DMS114 treated with DMSO at 0.1 percent for 48 hours (cell line): Measurements from ENCODE around the gene PKIB.
"Not testable (repeated sequence)": the region's sequence is repeated elsewhere in the genome, so short reads cannot be mapped to it uniquely, and the experiment has no call there.

Experiments
- DNase-seq: peaks from one replicate; lab custom pipeline; 2025; ENCODE audit not compliant: unreplicated experiment; lab: John Stamatoyannopoulos, UW

Gene PKIB

DNA sequence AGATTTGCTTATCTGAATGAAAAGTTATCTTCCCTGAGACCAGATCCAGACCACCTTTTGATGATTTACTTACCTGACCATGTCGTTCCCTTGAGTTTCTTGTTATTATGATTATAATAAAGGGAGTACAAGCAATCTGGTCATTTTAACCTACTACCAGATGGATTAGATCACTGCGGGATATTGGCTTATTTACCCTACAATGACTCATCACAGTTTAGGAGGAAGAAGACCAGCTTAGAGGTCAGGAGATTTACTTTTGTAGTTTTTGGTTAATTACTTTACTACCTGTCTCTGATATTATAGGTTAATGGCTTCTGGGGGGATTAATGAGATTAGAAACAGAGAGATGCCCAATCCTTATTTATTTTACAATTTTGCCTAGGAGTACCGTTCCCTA, 10.7 kb downstream of the PKIB start:
- no peak for DNase-seq

DNA sequence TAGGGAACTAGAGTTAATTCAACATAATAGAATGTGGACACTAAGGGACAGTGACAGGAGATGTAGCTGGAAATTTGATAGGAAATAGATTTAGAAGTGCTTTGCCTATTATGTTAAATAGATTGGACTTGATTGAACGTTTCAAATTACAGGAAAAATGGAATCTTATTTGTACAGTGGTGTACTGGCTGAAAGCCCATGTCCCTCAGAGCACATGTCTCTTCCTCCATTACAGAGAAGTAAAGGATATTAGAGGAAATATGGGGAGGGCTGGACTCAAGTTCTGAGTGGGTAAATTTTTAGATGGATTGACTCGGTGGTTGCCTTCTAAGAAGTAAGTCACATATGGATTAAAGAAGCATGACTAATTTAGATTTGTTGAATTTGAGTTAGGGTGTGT, 11.4 kb downstream of the PKIB start:
- no peak for DNase-seq

- no peak for DNase-seq
Observed at GRCh38 chr6:122622479-122622878, 12.3 kb downstream of the PKIB start.

DNA sequence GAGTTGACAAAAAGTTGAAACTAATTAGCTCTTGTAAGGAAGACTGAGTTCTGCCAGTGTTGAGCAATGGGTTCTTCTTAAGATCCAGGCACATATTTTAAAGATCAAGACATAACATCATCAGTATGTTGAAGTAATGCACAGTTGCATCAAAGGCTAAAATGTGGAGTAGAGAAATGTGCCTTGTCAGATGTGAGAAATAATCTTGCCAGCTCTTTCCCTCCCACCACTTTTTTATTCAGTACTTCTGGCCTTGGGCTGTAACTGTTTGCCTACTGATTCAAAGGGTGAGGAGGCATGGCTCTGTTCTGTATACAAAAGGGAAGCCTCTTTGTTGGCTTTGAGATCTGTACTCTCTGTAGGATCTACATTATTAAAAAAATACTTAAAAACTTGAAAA, 13.1 kb downstream of the PKIB start:
- DNase-seq, result no peak

DNA sequence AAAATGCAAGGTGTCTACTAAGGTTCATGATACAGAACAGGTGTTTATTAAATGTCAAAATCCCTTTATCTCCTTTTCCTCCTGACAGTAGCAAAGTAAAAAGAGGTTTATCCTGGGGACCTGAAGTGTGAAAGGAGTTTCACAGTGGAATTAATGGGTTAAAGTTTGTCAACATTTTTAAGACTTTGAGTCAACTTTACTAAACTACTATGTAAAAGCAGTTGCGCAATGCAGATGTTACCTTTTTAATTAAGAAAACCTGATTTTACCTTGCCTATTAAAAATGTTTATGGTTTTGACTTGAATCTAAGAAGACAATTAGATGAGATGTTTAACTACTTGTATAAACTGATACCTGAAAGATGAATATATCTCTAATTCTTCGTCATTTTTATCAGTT, 14.6 kb downstream of the PKIB start:
- no peak for DNase-seq

GRCh38 chr6:122628714-122629113, 18.5 kb downstream of the PKIB start:
- DNase-seq, result no peak

GRCh38 chr6:122631571-122632249, 21.5 kb downstream of the PKIB start:
- DNase-seq, result no peak

- DNase-seq, result no peak
Observed at GRCh38 chr6:122640366-122640765, 30.2 kb downstream of the PKIB start.

DNA sequence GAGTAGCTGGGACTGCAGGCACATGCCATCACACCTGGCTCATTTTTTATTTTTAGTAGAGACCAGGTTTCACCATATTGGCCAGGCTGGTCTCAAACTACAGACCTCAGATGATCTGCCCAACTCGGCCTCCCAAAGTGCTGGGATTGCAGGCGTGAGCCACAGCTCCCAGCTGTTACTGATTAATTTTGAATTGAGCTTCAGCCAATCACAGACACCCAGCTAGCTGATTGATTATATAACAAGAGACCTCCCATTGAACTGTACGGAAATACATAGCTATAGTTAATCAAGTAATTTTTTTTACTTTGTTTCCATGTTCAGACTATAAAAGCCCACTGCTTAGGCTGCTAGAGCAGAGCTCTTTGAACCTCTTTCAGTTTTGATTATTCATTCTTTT, 31.6 kb downstream of the PKIB start:
- DNase-seq, result no peak

DNA sequence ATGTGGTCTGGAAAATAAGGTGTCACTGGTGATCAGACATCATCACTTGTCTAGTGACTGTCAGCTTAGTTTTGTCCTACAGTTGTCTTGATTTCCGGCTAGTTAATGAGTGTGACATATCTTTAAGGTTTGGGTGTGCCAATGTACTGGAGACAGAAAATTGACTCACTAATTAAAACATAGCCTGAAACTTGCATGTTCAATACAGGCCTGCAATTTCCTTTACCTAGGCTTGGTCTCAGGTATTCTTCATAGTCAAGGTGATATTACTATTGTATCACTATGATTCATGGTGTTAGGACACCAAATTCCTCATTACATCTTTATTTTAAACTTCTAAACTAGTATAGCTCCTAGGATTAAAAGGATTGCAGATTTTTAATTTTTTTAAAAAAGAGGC, 32.4 kb downstream of the PKIB start:
- DNase-seq, result not testable (repeated sequence)

DNA sequence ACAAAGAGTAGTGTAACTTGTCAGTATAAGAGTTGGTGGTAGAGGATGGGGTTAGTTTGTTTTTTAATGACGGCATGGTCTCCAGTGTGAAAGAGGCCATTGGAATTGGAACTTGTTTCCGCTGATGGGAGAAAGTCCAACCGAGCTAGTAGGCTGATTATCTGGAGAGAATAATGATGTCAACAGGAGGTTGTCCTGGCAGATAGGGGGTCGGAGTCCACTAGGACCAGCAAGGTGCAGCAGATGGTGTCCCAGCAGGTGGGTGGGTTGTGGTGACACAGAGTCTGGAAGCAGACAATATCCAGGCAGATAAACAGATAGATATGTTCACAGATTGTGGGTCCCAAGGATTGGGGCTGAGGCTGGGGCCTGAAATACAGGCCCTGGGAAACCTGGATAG, 35.1 kb downstream of the PKIB start:
- no peak for DNase-seq

DNA sequence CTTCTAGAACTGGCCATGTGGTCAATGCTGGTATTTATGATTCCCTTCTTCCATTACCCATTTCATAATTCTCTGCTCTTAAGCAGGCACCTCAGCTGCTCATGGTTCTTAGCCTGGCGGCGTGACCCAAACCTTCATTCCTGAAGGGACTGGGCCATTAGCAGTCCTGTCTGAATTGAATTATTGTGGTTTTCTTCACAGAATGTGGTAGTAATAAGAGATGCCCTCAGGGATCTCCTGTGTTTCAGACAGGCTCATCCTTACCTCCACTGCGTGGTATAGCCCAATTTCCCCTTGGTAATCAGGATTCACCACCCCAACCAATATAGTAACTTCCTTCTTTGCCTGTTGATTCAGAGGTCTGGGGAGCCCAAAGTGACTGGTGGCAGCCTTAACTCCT, 37.6 kb downstream of the PKIB start:
- no peak for DNase-seq

GRCh38 chr6:122648726-122649125, 38.5 kb downstream of the PKIB start:
- DNase-seq, result no peak

GRCh38 chr6:122649701-122650100, 39.5 kb downstream of the PKIB start:
- no peak for DNase-seq

DNA sequence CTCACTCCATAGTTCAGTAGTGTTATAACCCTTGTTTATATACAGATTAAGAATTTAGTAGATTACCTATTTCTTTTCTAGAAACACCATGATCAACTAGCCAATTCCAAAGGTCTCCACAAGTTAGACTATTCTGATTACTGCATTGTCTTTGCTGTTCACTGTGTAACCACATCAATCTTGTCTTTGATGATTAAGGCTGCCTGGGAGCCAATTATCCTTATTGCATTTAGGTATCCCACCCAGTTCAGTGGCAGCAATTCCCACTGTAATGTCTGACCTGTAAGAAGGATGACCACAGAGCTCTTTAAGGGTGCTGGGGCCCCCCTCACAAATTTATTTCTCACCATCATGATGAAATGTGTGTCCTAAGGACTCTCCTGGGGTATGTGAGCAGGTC, 40.2 kb downstream of the PKIB start:
- no peak for DNase-seq

DNA sequence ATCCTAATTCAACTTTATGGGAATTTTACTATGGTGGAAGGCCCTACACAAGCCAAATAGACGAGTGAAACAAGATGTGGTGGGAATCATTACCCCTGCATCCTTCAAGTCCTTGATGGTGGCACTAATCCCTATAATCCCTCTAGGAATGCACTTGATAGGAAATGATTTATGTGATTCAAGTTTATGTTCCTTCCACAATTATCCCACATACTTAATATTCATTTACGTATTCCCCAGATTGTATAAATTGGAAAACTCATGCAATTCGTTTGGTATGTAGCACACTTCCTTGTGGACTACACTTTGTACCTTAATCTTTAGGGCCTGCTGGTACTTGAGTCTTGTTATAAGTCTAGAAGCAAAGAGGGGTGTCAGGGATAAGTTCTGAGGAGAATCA, 40.8 kb downstream of the PKIB start:
- DNase-seq, result no peak

DNA sequence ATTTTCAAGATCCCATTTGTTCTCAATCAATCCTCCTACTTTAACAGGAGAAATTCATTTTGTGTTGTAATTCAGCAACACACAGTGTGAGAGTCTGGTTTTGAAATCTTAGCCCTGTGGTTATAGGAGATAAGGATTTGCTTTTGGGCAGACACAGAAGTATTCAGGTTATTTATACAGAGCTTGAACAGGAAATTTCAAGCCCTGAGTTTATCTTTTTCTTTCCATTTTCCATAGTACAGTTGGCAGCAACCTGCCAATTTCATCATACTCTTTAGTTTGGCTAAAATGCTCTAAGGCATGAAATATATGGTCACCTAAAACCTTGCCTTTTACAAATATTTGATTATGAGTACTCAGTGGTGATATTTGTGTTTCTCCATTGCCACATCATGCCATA, 41.4 kb downstream of the PKIB start:
- no peak for DNase-seq

DNA sequence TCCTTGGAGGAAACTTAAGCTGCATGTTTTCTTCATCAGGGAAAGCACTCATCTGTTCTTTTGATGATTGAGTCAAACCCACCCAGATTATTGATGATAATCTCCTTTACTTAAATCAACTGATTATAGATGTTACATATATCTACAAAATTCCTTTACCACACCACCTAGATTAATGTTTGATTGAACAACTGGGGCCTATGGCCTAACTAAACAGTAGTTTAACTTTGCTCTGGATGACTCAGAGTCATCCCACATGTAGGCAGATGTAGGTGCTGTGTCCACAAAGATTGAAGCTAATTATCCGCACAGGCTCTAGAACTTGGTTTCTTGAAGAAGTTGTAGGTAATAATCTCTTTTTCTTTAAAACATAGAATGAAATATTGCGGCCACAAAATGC, 42.2 kb downstream of the PKIB start:
- no peak for DNase-seq

GRCh38 chr6:122653094-122653493, 42.9 kb downstream of the PKIB start:
- DNase-seq, result no peak

- no peak for DNase-seq
Observed at GRCh38 chr6:122654012-122654411, 43.8 kb downstream of the PKIB start.

- no peak for DNase-seq
Observed at GRCh38 chr6:122657601-122658000, 47.4 kb downstream of the PKIB start.

- DNase-seq, result no peak
Observed at GRCh38 chr6:122660296-122660695, 50.1 kb downstream of the PKIB start.

DNA sequence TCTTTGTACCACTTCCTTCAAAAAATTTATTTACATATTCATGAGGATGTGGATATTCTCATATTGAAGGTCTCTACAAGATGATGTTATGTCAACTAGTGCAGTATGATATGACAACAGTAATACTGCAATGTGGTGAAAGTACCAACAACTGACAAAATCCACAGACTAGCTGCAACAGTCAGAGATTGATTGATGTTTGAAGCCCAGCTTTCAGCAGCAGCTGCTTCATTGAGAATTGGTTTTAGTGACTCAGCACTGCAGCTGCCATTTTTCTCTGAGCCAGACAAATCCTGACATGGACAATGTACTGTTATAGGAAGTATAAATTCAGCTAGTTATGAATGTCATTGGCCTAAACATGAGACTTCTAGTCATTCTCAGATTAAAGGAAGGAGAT, 53.8 kb downstream of the PKIB start:
- no peak for DNase-seq

DNA sequence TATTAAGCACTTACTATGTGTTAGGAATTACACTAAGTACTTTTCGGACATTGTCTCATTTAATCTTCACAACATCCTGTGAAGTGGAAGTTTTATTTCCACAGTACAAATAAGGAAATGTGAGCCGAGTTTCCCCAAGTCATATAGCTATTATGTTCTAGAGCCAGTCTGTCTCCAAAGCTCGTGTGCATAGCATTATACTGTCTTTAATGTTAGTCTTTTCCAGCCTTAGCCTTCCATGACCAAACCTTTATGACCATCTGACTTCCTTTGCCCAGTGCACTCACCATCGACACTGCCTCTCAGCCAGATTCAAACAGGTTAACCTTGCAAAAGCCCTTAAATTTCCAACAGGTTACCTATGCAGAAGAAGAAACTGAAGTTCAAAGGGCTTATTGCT, 55.7 kb downstream of the PKIB start:
- no peak for DNase-seq
